ENCODE data around the gene HNRNPK. TPM values are rescaled to one million over a fixed set of nuclear protein-coding genes. Genes with fewer than 3 reads are reported as not detected.

The HNRNPK gene
- 662 and 691 TPM in 2 replicates for total RNA-seq

DNA sequence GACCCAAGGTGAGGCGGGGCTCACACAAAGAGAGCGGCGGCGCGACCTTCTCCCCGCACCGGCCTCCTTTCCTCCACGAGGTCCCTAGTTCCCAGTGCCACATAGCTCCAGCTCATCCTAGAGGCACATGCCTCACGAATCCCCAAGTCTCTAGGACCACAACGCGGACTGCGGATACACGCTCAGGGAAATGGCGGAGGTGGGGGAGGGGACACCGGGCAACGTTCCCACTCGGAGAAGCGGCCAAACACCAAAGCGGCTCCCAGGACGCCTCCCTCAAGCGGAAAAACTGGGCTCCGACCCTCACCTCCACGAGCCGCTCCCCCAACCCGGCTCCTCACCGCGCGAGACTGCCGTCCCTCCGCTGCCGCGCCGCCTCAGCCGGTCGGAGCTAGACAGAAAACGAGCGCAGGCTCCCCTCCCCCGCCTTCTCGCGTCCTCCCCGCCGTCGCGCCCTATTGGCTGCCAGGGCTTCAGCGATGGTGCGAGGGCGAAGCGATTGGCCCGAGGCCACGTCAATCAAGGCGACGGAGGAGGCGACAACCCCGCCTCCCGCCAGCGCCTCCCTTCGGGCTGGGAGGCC, at the start of gene HNRNPK:
HNRNPK (minus strand) TSS at position 404 of the 583 bp plus-strand sequence. CDS start 1,963 bp downstream, outside the sequence.
- peaks cover 2% of the 10 kb centered on the region for H3K36me3 ChIP-seq (ENCODE audit: control insufficient read depth, insufficient read depth, low read length)
- TF ChIP-seq, protein P1, sequence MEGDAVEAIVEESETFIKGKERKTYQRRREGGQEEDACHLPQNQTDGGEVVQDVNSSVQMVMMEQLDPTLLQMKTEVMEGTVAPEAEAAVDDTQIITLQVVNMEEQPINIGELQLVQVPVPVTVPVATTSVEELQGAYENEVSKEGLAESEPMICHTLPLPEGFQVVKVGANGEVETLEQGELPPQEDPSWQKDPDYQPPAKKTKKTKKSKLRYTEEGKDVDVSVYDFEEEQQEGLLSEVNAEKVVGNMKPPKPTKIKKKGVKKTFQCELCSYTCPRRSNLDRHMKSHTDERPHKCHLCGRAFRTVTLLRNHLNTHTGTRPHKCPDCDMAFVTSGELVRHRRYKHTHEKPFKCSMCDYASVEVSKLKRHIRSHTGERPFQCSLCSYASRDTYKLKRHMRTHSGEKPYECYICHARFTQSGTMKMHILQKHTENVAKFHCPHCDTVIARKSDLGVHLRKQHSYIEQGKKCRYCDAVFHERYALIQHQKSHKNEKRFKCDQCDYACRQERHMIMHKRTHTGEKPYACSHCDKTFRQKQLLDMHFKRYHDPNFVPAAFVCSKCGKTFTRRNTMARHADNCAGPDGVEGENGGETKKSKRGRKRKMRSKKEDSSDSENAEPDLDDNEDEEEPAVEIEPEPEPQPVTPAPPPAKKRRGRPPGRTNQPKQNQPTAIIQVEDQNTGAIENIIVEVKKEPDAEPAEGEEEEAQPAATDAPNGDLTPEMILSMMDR (IDR thresholded peaks at IDR 0.05; ENCODE audit: insufficient read depth, low read length, poor library complexity, severe bottlenecking) = no peak
- peak within 1 kb of the TSS; percentile 88 for H3K4me3 ChIP-seq (ENCODE audit: low read depth, low read length)
- H3K27me3 ChIP-seq (ENCODE audit: control insufficient read depth, insufficient read depth, low read length) = no peaks in the 10 kb centered on the region
- peak; percentile 65 for DNase-seq (ENCODE audit: low read depth)

DNA sequence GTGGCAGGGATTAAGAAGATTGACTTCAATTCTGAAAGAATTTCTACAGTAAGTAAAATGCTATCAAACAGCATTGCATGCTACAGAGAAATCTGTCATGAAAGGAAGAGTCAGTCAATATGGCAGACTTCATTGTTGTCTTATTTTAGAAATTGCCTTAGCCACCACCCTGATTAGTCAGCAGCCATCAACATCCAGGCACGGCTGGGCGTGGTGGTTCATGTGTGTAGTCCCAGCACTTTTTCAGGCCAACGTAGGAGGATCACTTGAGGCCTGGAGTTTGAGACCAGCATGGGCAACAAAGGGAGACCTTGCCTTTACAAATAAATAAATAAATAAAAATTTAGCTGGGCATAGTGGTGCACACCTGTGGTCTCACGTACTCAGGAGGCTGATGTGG, 47.2 kb upstream of the HNRNPK start:
- TF ChIP-seq, protein P1 (IDR thresholded peaks at IDR 0.05; ENCODE audit: insufficient read depth, low read length, poor library complexity, severe bottlenecking) = no peak
- DNase-seq (ENCODE audit: low read depth) = no peak
- no peak overlapping the region for H3K4me3 ChIP-seq (ENCODE audit: low read depth, low read length)
- no peaks in the 10 kb centered on the region for H3K36me3 ChIP-seq (ENCODE audit: control insufficient read depth, insufficient read depth, low read length)
- no peaks in the 10 kb centered on the region for H3K27me3 ChIP-seq (ENCODE audit: control insufficient read depth, insufficient read depth, low read length)

DNA sequence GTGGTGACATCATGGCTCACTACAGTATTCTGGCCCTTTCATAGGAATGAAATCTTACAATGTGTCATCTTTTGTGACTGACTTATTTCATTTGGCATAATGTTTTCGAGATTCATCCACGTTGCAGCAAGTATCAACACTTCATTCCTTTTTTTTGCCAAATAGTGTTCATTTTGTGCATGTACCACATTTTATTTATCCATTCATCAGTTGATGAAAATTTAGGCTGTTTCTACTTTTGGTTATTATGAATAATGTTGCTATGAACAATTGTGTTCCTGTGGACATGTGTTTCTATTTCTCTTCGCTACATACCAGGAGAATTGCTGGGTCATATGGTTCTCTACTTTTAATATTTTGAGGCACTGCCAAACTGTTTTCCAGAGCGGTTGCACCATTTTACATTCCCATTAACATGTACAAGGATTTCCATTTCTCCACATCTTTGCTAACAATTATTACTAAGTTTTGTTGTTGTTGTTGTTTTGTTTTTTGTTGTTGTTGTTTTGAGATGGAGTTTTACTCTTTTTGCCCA, 44.1 kb upstream of the HNRNPK start:
- H3K27me3 ChIP-seq (ENCODE audit: control insufficient read depth, insufficient read depth, low read length) = no peaks in the 10 kb centered on the region
- DNase-seq (ENCODE audit: low read depth) = no peak
- TF ChIP-seq, protein P1 (IDR thresholded peaks at IDR 0.05; ENCODE audit: insufficient read depth, low read length, poor library complexity, severe bottlenecking) = no peak
- H3K36me3 ChIP-seq (ENCODE audit: control insufficient read depth, insufficient read depth, low read length) = no peaks in the 10 kb centered on the region
- no peak overlapping the region for H3K4me3 ChIP-seq (ENCODE audit: low read depth, low read length)

DNA sequence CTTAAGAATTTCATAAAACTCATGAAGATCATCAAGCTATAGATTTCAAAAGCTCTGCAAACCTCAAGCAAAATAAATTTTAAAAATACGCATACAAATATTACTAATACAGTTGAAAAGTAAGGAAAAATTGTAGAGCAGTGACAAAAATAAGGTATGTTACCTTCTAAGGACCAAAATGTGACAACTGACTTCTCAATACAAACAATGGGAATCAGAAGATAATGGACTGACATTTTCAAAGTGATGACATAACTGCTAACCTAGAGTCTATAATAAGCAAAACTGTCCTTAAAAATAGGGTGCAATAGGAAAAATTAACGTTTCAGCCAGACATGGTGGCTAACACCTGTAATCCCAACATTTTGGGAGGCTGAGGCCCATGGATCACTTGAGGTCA, 27.6 kb upstream of the HNRNPK start:
- Histone ChIP-seq H3K4me3 (ENCODE audit: low read depth, low read length) (no peak overlapping the region), H3K27me3 (ENCODE audit: control insufficient read depth, insufficient read depth, low read length) (no peaks in the 10 kb centered on the region), H3K36me3 (ENCODE audit: control insufficient read depth, insufficient read depth, low read length) (no peaks in the 10 kb centered on the region)
- TF ChIP-seq, protein P1 (IDR thresholded peaks at IDR 0.05; ENCODE audit: insufficient read depth, low read length, poor library complexity, severe bottlenecking) = no peak
- DNase-seq (ENCODE audit: low read depth) = no peak

DNA sequence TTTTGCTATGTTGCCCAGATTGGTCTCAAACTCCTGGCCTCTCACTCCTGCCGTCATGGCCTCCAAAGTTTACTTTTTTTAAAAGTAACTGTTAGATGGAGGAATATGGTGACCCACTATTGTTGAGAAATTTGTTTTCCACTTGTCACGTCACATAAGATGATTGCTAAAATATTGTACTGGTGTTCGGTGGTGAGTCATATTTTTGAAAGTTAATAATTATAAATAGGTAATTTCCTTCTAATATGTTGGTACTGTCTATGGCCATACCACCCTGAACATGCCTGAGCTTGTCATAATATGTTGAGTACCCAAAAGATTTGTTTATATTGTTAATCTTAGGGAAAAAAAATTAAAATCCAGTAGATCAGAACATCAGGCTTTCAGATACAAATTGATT, 23.2 kb upstream of the HNRNPK start:
- Histone ChIP-seq H3K27me3 (ENCODE audit: control insufficient read depth, insufficient read depth, low read length) (no peaks in the 10 kb centered on the region), H3K36me3 (ENCODE audit: control insufficient read depth, insufficient read depth, low read length) (no peaks in the 10 kb centered on the region), H3K4me3 (ENCODE audit: low read depth, low read length) (no peak overlapping the region)
- DNase-seq (ENCODE audit: low read depth) = no peak
- TF ChIP-seq, protein P1 (IDR thresholded peaks at IDR 0.05; ENCODE audit: insufficient read depth, low read length, poor library complexity, severe bottlenecking) = no peak

DNA sequence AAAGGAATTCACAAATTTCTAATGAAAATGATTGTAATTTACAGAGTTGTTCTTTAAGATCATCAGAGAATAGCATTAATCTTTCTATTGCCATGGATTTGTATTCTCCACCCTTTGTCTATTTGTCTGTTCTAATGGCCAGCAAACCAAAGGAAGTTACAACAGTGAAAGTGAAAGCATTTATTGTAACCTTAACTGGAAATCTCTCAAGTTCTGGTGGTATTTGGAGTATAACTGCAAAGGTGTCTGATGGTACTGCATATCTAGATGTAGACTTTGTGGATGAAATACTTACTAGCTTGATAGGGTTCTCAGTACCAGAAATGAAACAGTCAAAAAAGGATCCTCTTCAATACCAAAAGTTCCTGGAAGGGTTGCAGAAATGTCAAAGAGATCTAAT, 22.3 kb upstream of the HNRNPK start:
- TF ChIP-seq, protein P1 (IDR thresholded peaks at IDR 0.05; ENCODE audit: insufficient read depth, low read length, poor library complexity, severe bottlenecking) = no peak
- no peak for DNase-seq (ENCODE audit: low read depth)
- no peak overlapping the region for H3K4me3 ChIP-seq (ENCODE audit: low read depth, low read length)
- H3K36me3 ChIP-seq (ENCODE audit: control insufficient read depth, insufficient read depth, low read length) = no peaks in the 10 kb centered on the region
- no peaks in the 10 kb centered on the region for H3K27me3 ChIP-seq (ENCODE audit: control insufficient read depth, insufficient read depth, low read length)
